NCI-H345 (cell line): ENCODE data around the gene GOLGA8T.
"Not testable (repeated sequence)": the region's sequence is repeated elsewhere in the genome, so short reads cannot be mapped to it uniquely, and the experiment has no call there.

Source experiments
- DNase-seq: peaks from one replicate; lab custom pipeline; 2025; lab: John Stamatoyannopoulos, UW

Gene GOLGA8T

GRCh38 chr15:30191639-30192038 lies 56.8 kb downstream of the GOLGA8T start:
- DNase-seq: not testable (repeated sequence)

DNA sequence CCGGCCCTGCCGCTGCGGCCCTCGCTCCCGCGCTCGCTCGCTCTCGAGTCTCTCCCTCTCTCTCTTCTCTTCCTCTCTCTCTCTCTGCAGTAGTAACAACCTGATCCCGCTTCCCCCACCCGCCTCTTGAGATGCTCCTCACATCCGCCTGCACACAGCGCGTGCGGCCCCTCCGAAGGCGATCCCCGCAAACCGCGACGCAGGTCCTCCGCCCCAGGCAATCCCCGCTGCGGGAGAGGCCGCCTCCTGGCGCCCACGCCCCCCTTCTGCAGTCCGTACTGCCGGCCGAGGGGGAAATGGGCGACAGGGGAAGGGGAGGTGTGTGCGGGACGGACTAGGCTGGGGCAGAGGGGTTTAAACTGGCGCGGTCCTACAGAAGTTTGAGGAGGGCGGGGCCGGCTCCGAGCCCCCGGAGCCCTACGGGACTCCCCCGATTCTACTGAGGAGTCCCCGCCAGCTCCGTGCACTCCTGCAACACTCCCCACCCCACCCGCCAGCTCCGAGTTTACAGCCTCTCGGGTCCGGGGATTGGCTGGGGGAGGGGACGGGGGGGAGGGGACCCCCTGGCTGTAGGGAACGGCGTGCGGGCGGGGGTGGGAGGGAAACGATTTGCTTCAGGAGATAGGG lies 57.4 kb downstream of the GOLGA8T start:
- DNase-seq: not testable (repeated sequence)

- not testable (repeated sequence) for DNase-seq
Measured at GRCh38 chr15:30192892-30193291, 58.0 kb downstream of the GOLGA8T start.
